ENCODE results near the gene GRK5. TPM values are rescaled to one million over a fixed set of nuclear protein-coding genes. Genes with fewer than 3 reads are reported as not detected.

Gene GRK5
- total RNA-seq, 1 donor from 2014 or later: 163 TPM

- H3K4me1 Mint-ChIP-seq (ENCODE audit: unreplicated experiment): peaks cover 53% of the 10 kb centered on the region
- peak overlapping the region; percentile 48 for H3K27ac Mint-ChIP-seq (ENCODE audit: unreplicated experiment)
- H3K4me3 Mint-ChIP-seq (ENCODE audit: unreplicated experiment): no peak overlapping the region
Measured at GRCh38 chr10:119248184-119248583, 40.8 kb downstream of the GRK5 start.

DNA sequence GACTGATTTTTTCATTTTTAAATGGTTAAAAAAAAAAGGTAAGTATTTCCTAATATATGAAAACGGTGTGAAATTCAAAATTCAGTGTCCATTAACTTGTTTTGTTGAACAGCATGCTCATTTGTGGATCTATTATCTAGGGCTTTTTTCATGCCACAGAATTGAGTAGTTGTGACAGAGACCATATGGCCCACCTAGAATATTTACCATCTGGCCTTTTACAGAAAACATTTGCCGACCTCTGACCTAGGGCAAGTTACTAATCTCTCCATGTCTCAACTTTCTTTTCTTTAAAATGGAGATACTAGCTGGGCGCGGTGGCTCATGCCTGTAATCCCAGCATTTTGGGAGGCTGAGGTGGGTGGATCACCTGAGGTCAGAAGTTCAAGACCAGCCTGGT is 41.3 kb downstream of the GRK5 start:
- Mint-ChIP-seq H3K27me3 (ENCODE audit: unreplicated experiment) (peaks cover 3% of the 10 kb centered on the region), H3K36me3 (ENCODE audit: low read depth, unreplicated experiment) (peaks cover 9% of the 10 kb centered on the region), H3K9me3 (ENCODE audit: unreplicated experiment) (no peaks in the 10 kb centered on the region), H3K4me1 (ENCODE audit: unreplicated experiment) (peaks cover 54% of the 10 kb centered on the region), H3K27ac (ENCODE audit: unreplicated experiment) (no peak overlapping the region), H3K4me3 (ENCODE audit: unreplicated experiment) (no peak overlapping the region)
- TF ChIP-seq, protein P1, sequence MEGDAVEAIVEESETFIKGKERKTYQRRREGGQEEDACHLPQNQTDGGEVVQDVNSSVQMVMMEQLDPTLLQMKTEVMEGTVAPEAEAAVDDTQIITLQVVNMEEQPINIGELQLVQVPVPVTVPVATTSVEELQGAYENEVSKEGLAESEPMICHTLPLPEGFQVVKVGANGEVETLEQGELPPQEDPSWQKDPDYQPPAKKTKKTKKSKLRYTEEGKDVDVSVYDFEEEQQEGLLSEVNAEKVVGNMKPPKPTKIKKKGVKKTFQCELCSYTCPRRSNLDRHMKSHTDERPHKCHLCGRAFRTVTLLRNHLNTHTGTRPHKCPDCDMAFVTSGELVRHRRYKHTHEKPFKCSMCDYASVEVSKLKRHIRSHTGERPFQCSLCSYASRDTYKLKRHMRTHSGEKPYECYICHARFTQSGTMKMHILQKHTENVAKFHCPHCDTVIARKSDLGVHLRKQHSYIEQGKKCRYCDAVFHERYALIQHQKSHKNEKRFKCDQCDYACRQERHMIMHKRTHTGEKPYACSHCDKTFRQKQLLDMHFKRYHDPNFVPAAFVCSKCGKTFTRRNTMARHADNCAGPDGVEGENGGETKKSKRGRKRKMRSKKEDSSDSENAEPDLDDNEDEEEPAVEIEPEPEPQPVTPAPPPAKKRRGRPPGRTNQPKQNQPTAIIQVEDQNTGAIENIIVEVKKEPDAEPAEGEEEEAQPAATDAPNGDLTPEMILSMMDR (IDR thresholded peaks at IDR 0.05; ENCODE audit: unreplicated experiment): no peak
- no peak for DNase-seq (ENCODE audit: low spot score)

More at GRCh38 chr10:119248184-119248583, 40.8 kb downstream of the GRK5 start:
- H3K9me3 Mint-ChIP-seq (ENCODE audit: unreplicated experiment): no peaks in the 10 kb centered on the region
- H3K27me3 Mint-ChIP-seq (ENCODE audit: unreplicated experiment): peaks cover 3% of the 10 kb centered on the region
- DNase-seq (ENCODE audit: low spot score): no peak
- TF ChIP-seq, protein P1 (IDR thresholded peaks at IDR 0.05; ENCODE audit: unreplicated experiment): no peak
- H3K36me3 Mint-ChIP-seq (ENCODE audit: low read depth, unreplicated experiment): peaks cover 9% of the 10 kb centered on the region

- H3K27ac Mint-ChIP-seq (ENCODE audit: unreplicated experiment): peak overlapping the region; percentile 76
Measured at GRCh38 chr10:119250641-119251314, 43.4 kb downstream of the GRK5 start.

DNA sequence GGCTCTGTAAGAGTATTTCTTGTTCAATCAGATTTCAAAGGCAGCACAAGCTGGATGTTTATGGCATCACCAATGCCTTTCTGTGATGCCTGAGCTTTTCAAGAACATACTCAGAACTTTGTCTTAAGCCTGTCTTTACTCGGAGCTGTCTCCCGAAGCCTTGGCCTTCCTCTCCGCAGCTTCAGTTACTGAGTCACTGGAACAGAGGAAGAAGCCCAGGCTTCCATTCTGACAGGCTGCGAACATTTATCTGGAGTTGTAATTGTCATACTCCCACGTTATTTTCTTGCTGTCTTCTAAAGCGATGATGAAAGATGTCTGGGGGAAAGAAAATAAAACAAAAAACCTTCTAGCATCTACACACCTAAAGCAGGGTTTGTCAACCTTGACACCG is 43.9 kb downstream of the GRK5 start:
- Mint-ChIP-seq H3K27ac (ENCODE audit: unreplicated experiment) (no peak overlapping the region), H3K4me1 (ENCODE audit: unreplicated experiment) (peaks cover 64% of the 10 kb centered on the region), H3K4me3 (ENCODE audit: unreplicated experiment) (no peak overlapping the region), H3K9me3 (ENCODE audit: unreplicated experiment) (no peaks in the 10 kb centered on the region), H3K27me3 (ENCODE audit: unreplicated experiment) (peaks cover 10% of the 10 kb centered on the region), H3K36me3 (ENCODE audit: low read depth, unreplicated experiment) (peaks cover 12% of the 10 kb centered on the region)
- no peak for DNase-seq (ENCODE audit: low spot score)
- TF ChIP-seq, protein P1 (IDR thresholded peaks at IDR 0.05; ENCODE audit: unreplicated experiment): no peak

More at GRCh38 chr10:119250641-119251314, 43.4 kb downstream of the GRK5 start:
- H3K27me3 Mint-ChIP-seq (ENCODE audit: unreplicated experiment): peaks cover 10% of the 10 kb centered on the region
- peaks cover 12% of the 10 kb centered on the region for H3K36me3 Mint-ChIP-seq (ENCODE audit: low read depth, unreplicated experiment)
- TF ChIP-seq, protein P1 (IDR thresholded peaks at IDR 0.05; ENCODE audit: unreplicated experiment): no peak
- H3K4me1 Mint-ChIP-seq (ENCODE audit: unreplicated experiment): peaks cover 66% of the 10 kb centered on the region
- DNase-seq (ENCODE audit: low spot score): no peak
- H3K4me3 Mint-ChIP-seq (ENCODE audit: unreplicated experiment): peak overlapping the region; percentile 16
- H3K9me3 Mint-ChIP-seq (ENCODE audit: unreplicated experiment): no peaks in the 10 kb centered on the region

DNA sequence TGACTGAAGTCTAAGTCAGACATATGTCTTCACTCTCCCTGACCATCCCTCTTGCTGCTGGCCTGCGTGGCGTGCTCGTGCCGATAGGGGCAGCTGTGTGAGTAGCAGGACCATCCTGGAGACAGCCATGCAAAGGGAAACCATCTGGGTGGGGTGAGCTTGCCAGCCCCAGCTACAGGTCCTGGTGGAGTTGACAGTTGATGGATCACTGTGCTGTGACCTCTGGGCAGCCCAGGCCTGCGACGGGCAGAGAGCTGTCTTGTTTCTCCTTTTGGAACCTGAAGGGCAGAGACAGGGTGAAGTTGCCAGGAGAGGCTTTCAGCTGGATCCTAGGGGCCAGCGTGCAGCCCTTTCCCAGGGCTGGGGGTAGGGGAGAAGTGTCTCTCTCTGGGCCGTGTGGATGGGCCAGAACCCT is 44.7 kb downstream of the GRK5 start:
- peaks cover 65% of the 10 kb centered on the region for H3K4me1 Mint-ChIP-seq (ENCODE audit: unreplicated experiment)
- DNase-seq (ENCODE audit: low spot score): no peak
- peaks cover 19% of the 10 kb centered on the region for H3K36me3 Mint-ChIP-seq (ENCODE audit: low read depth, unreplicated experiment)
- H3K4me3 Mint-ChIP-seq (ENCODE audit: unreplicated experiment): no peak overlapping the region
- H3K9me3 Mint-ChIP-seq (ENCODE audit: unreplicated experiment): no peaks in the 10 kb centered on the region
- peaks cover 10% of the 10 kb centered on the region for H3K27me3 Mint-ChIP-seq (ENCODE audit: unreplicated experiment)
- TF ChIP-seq, protein P1 (IDR thresholded peaks at IDR 0.05; ENCODE audit: unreplicated experiment): no peak
- H3K27ac Mint-ChIP-seq (ENCODE audit: unreplicated experiment): peak overlapping the region; percentile 55

Data from endothelial cell (in vitro differentiated cells).